ENCODE measurements around the gene GABRR1.

The GABRR1 gene

DNA sequence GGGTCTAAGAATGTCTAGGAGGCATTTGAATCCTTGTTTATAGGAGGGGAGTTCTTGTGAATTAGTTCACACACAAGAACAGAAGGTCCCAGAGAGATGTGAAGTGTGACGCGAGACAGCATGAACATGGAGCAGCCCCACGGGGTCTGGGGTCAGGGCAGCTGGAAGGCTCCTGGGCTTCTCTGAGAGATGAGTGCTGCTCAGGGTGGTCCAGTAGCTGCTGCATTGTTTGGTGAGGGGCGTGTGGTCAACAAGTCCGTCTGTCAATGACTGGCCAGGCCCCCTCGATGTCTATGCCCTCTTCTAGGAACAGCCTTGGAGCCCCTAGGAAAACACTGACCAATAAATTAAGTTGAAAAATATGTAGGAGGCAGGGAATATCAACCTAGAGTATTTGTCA is 40.2 kb upstream of the GABRR1 start:
- TF ChIP-seq CTCF (IDR thresholded peaks at IDR 0.05; ENCODE audit: control extremely low read depth, extremely low read depth, low read depth, missing control alignments): no peak
- ChIA-PET CTCF (interaction anchor here (1.3 kb wide), 1 partner anchor 15 kb away, joined by 3 read pairs; no protein-coding TSS in a partner anchor), POLR2A (no interaction called here)
- DNase-seq (ENCODE audit: extremely low spot score): no peak

- TF ChIP-seq CTCF (IDR thresholded peaks at IDR 0.05; ENCODE audit: control extremely low read depth, extremely low read depth, low read depth, missing control alignments): no peak
- ChIA-PET CTCF (interaction anchor here (0.7 to 1.3 kb wide), 5 partner anchors 9 to 26 kb away, joined by 3 to 8 read pairs (median 3); no protein-coding TSS in a partner anchor), POLR2A (no interaction called here)
- no peak for DNase-seq (ENCODE audit: extremely low spot score)
These were observed 38.3 kb upstream of the GABRR1 start for GRCh38 chr6:89255417-89255816.

GRCh38 chr6:89254569-89254968 is 37.4 kb upstream of the GABRR1 start:
- no peak for TF ChIP-seq CTCF (IDR thresholded peaks at IDR 0.05; ENCODE audit: control extremely low read depth, extremely low read depth, low read depth, missing control alignments)
- ChIA-PET POLR2A (no interaction called here), CTCF (no interaction called here)
- DNase-seq (ENCODE audit: extremely low spot score): no peak

DNA sequence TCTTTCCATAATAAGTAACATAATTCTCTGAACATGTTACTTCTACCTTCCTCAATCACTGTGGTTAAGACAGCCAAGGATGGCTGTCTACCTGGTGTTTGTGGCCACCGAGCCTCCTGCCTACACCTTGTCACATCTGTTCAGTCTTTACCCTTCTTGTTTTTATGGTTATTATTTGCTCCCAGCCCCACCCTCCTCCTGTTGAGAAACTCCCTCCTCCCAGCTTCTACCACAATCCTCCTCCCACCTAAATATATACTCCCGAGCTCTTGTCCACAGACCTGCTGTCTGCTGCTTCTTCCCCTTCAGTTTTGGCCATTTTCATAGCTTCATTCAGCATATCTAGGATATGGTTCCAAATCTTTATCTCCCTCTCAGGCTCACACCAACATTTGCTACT is 35.7 kb upstream of the GABRR1 start:
- POLR2A ChIA-PET: no interaction called here
- CTCF ChIA-PET: interaction anchor here (0.8 to 1.7 kb wide), 3 partner anchors 9 to 12 kb away, joined by 3 to 5 read pairs (median 3); no protein-coding TSS in a partner anchor
- no peak for TF ChIP-seq CTCF (IDR thresholded peaks at IDR 0.05; ENCODE audit: control extremely low read depth, extremely low read depth, low read depth, missing control alignments)
- no peak for DNase-seq (ENCODE audit: extremely low spot score)

DNA sequence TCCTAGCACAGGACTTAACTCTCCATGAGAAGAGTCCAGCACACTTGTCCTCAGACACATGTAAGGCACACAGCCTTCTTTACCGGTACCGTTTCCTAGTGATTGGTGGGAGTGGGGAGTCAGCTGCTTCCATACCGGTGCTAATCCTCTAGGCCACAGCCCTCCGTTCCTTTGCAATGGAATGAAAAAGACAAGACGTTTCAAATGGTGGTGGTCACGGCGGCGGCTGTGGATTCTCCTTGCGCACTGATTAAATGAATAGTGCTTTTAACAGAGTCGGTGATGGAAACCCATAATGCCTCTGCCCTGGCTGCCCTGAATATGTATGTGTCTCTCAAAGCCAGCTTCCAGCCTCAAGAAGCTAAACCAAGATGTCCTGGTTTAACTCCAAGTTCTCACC is 34.8 kb upstream of the GABRR1 start:
- CTCF ChIA-PET: interaction anchor here (0.9 to 1.7 kb wide), 2 partner anchors 9 to 31 kb away, joined by 3 to 5 read pairs; no protein-coding TSS in a partner anchor
- POLR2A ChIA-PET: no interaction called here
- no peak for DNase-seq (ENCODE audit: extremely low spot score)
- TF ChIP-seq CTCF (IDR thresholded peaks at IDR 0.05; ENCODE audit: control extremely low read depth, extremely low read depth, low read depth, missing control alignments): no peak

GRCh38 chr6:89251170-89251569 is 34.0 kb upstream of the GABRR1 start:
- no peak for TF ChIP-seq CTCF (IDR thresholded peaks at IDR 0.05; ENCODE audit: control extremely low read depth, extremely low read depth, low read depth, missing control alignments)
- POLR2A ChIA-PET: no interaction called here

More at GRCh38 chr6:89251170-89251569, 34.0 kb upstream of the GABRR1 start:
- CTCF ChIA-PET: interaction anchor here (0.9 kb wide), 1 partner anchor 31 kb away, joined by 3 read pairs; no protein-coding TSS in a partner anchor
- no peak for DNase-seq (ENCODE audit: extremely low spot score)
